Ovary (tissue), 9 donors: ENCODE data around the gene CCNDBP1. TPM values are rescaled to one million over a fixed set of nuclear protein-coding genes. Genes with fewer than 3 reads are reported as not detected.

ENCODE experiments used
- DNase-seq, 5 donors: peaks; one replicate each; pipeline ENCODE4 v3.0.0-alpha.2; 2019 to 2020
- H3K27ac ChIP-seq, 2 donors: fragments of 200-600 bp; one replicate each; pipeline versions ENCODE4 v1.5.1 to v1.8.0; 2019 to 2022
- H3K27me3 ChIP-seq: fragments of 200-600 bp; one replicate; pipeline ENCODE4 v1.8.0; 2022
- H3K36me3 ChIP-seq: fragments of 200-600 bp; sonication (generic); one replicate; pipeline ENCODE4 v1.5.1; 2019
- H3K4me1 ChIP-seq: one replicate; pipeline ENCODE4 v1.8.1; 2013; ENCODE audit warnings: mild to moderate bottlenecking, moderate library complexity; ENCODE audit not compliant: insufficient read depth
- H3K4me3 ChIP-seq: fragments of 200-600 bp; sonication (generic); one replicate; pipeline ENCODE4 v1.5.1; 2017
- H3K9me3 ChIP-seq, 2 donors: fragments of 200-600 bp in 1 of 2; sonication (generic) in 1 of 2; one replicate each; pipeline versions ENCODE4 v1.5.1 to v1.8.1; 2013 to 2019; ENCODE audit warnings: mild to moderate bottlenecking in 1 of 2, moderate library complexity in 1 of 2
- CTCF ChIP-seq, 3 donors: fragments of 450-650 bp in 2 of 3; fragments of 200-600 bp in 1 of 3; IDR thresholded peaks; one replicate each; pipeline versions ENCODE4 v1.5.1 to v1.8.0; 2016 to 2022; ENCODE audit warnings: antibody characterized with exemption in 3 of 3, mild to moderate bottlenecking in 1 of 3
- EP300 ChIP-seq: sonication (generic); formaldehyde crosslinking; IDR thresholded peaks from one replicate; pipeline ENCODE4 v1.6.1; 2017; ENCODE audit warnings: antibody characterized with exemption
- POLR2A ChIP-seq: fragments of 450-650 bp; IDR thresholded peaks from one replicate; pipeline ENCODE4 v1.6.1; 2017; ENCODE audit warnings: antibody characterized with exemption, mild to moderate bottlenecking, moderate library complexity
- WGBS, 3 donors: extraction: QIAGEN DNeasy Blood & Tissue Kit in 1 of 3; methylation state at CpG; one replicate each; pipeline versions ENCODE4 v1.1.5 to v1.1.7; 2013 to 2017; 5-methylcytosine and 5-hydroxymethylcytosine counted together
- intact Hi-C, 4 donors: fragments of 100-400 bp; cut with DNase I; formaldehyde crosslinking; loops; one replicate each; pipeline versions ENCODE4 v1.11.0 to v1.15.1; 2022 to 2023
- polyA plus RNA-seq, 2 donors: library from polyadenylated mRNA; stranded (reverse); fragments of 200-250 nt in 1 of 2; fragments of 350-450 nt in 1 of 2; fragmentation: Illumina TruSeq in 1 of 2; extraction: RNeasy Lipid Tissue Mini Kit (QIAGEN cat#74804) in 1 of 2; gene quantifications; one replicate each; pipeline ENCODE4 v1.2.3, GENCODE V29; 2013 to 2014
- total RNA-seq, 7 donors: library from RNA; depleted of rRNA in 2 of 7; stranded (reverse); fragments of >200 nt in 2 of 7; fragmentation: NEBNext Ultra II Directional in 3 of 7; extraction: Animal tissue kit (Norgen Biotek cat#: 25700) in 3 of 7; gene quantifications; one replicate each; pipeline versions ENCODE4 v1.1.0 to v1.2.4, GENCODE V29; 2016 to 2023
- donor health status: DM: no; HTN: no; CAD: no; lungs with moderate emphysema.
- donor health status: DM: no; HTN: no; CAD: no.
- donor health status: Bipolar disorder and iron deficiency.
- donor health status: DM: yes; HTN: yes; CAD: no.
- donor health status: DM: no; HTN: no; CAD: no.
- donor health status: DM: yes; HTN: yes; CAD: no.

Gene CCNDBP1
- total and polyA plus RNA-seq, 9 donors = 25.2 to 69.7 (median 33.7) TPM

DNA sequence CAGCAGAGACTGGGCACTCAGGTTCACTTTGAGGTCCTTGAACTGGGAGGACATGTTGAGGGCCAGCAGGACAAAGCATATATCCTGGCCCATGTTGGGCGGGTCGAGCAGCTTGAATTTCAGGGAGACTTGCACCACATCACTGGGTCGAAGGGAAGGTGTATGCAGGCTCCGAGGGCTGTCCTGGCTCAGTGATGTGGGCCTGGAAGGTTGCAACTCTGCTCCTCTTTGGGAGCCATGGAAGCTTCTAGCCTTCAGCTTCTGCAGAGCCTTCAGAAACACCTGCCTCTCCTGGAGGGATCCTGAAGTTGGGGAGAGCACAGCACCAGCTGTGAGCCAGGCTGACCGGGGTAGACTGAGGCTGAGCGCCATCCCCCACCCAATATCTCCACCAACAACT is 50.3 kb downstream of the CCNDBP1 start:
- 86 to 93% (median 88%) methylated on average over 6 of the region's 6 CpGs for WGBS, 3 donors
- intact Hi-C loops = loop anchor here in 1 of 4 donors (5.0 kb wide), 1 partner anchor 47 kb away; no protein-coding TSS in a partner anchor
- no peak overlapping the region for H3K4me3 ChIP-seq
- no peaks in the 10 kb centered on the region for H3K27me3 ChIP-seq
- TF ChIP-seq CTCF (IDR thresholded peaks at IDR 0.05) (no peak), POLR2A (no peak), EP300 (no peak)
- no peaks in the 10 kb centered on the region for H3K4me1 ChIP-seq
- H3K36me3 ChIP-seq = no peaks in the 10 kb centered on the region
- H3K27ac ChIP-seq = no peak overlapping the region
- H3K9me3 ChIP-seq = no peaks in the 10 kb centered on the region
- no peak for DNase-seq

- 32 to 46% (median 33%) methylated on average over 9 of the region's 9 CpGs for WGBS, 3 donors
- TF ChIP-seq EP300 (no peak), CTCF (IDR thresholded peaks at IDR 0.05) (no peak), POLR2A (no peak)
- Histone ChIP-seq H3K27me3 (no peaks in the 10 kb centered on the region), H3K36me3 (no peaks in the 10 kb centered on the region), H3K9me3 (no peaks in the 10 kb centered on the region), H3K4me3 (no peak overlapping the region), H3K4me1 (no peaks in the 10 kb centered on the region), H3K27ac (no peak overlapping the region)
- no peak for DNase-seq
- intact Hi-C loops = loop anchor here in 1 of 4 donors (5.0 kb wide), 1 partner anchor 44 kb away; no protein-coding TSS in a partner anchor
Measured at GRCh38 chr15:43237842-43238470, 52.8 kb downstream of the CCNDBP1 start.

- intact Hi-C loops = loop anchor here in 1 of 4 donors (5.0 kb wide), 1 partner anchor 44 kb away; no protein-coding TSS in a partner anchor
- no peak overlapping the region for H3K4me3 ChIP-seq
- DNase-seq = no peak
- no peaks in the 10 kb centered on the region for H3K36me3 ChIP-seq
- 67 to 76% (median 71%) methylated on average over 10 of the region's 10 CpGs for WGBS, 3 donors
- no peaks in the 10 kb centered on the region for H3K27me3 ChIP-seq
- no peaks in the 10 kb centered on the region for H3K9me3 ChIP-seq
- no peaks in the 10 kb centered on the region for H3K4me1 ChIP-seq
- no peak for TF ChIP-seq POLR2A
- no peak for TF ChIP-seq CTCF (IDR thresholded peaks at IDR 0.05)
- H3K27ac ChIP-seq = no peak overlapping the region
Measured at GRCh38 chr15:43238671-43239131, 53.5 kb downstream of the CCNDBP1 start.

DNA sequence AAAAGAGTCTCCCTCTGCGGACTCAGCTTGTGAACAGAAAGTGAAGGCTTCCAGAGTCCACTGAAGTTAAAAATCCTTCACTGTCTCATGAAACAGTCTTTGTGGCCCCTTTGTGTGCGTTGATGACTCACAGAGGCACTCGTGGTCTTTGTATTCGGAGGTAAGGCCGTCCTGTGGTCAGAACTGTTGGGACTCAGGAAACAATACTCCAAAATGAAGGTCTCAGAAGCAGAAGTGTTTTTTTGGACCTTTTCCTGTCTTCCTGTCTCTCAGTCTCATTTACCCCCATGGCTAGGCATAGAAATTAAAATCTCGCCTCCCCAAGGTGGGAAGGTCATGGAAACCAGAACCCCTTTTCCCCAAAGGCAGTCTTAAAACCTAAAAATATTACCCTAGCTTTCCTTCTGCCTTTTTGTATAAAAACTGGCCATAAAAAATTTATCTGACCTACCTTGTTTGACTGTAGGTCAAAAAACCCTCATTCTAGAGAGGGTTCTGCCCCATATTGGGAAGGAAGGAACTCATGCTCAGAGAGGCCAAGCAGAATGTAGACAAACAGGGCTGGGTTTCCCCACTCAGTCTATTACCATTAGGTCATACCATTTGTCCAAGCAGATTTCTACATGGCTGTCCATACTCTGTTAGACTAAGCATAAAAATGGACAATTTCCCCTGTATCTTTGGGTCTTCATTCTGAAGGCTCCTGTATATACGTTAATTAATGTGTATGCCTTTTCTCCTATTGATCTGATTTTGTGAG is 54.7 kb downstream of the CCNDBP1 start:
- TF ChIP-seq CTCF (IDR thresholded peaks at IDR 0.05) (no peak), POLR2A (no peak), EP300 (no peak)
- WGBS, 3 donors = 76 to 88% (median 83%) methylated on average over 7 of the region's 7 CpGs
- H3K4me1 ChIP-seq = no peaks in the 10 kb centered on the region
- DNase-seq = no peak
- H3K27me3 ChIP-seq = no peaks in the 10 kb centered on the region
- intact Hi-C loops = loop anchor here in 1 of 4 donors (5.0 kb wide), 1 partner anchor 42 kb away; no protein-coding TSS in a partner anchor
- H3K36me3 ChIP-seq = no peaks in the 10 kb centered on the region
- no peak overlapping the region for H3K4me3 ChIP-seq
- no peaks in the 10 kb centered on the region for H3K9me3 ChIP-seq
- H3K27ac ChIP-seq = no peak overlapping the region
